GM12864 (cell line): ENCODE results near the gene GALNT14.

Experiments
- DNase-seq: peaks from one replicate; pipeline ENCODE4 v3.0.0-alpha.2; 2011; ENCODE audit warnings: low read depth
- H3K4me3 ChIP-seq: 2 replicates; pipeline ENCODE4 v1.5.1; 2011; ENCODE audit warnings: mild to moderate bottlenecking, low read depth, low read length, control low read depth
- TF ChIP-seq, protein P1 (sequence below): IDR thresholded peaks from 2 replicates; pipeline ENCODE4 v1.5.1; 2011; ENCODE audit warnings: low read depth, mild to moderate bottlenecking, moderate library complexity, low read length, control low read depth, inconsistent platforms; ENCODE audit errors: missing control alignments

Gene GALNT14

GRCh38 chr2:30958193-30958917 is 179.9 kb downstream of the GALNT14 start:
- TF ChIP-seq, protein P1, sequence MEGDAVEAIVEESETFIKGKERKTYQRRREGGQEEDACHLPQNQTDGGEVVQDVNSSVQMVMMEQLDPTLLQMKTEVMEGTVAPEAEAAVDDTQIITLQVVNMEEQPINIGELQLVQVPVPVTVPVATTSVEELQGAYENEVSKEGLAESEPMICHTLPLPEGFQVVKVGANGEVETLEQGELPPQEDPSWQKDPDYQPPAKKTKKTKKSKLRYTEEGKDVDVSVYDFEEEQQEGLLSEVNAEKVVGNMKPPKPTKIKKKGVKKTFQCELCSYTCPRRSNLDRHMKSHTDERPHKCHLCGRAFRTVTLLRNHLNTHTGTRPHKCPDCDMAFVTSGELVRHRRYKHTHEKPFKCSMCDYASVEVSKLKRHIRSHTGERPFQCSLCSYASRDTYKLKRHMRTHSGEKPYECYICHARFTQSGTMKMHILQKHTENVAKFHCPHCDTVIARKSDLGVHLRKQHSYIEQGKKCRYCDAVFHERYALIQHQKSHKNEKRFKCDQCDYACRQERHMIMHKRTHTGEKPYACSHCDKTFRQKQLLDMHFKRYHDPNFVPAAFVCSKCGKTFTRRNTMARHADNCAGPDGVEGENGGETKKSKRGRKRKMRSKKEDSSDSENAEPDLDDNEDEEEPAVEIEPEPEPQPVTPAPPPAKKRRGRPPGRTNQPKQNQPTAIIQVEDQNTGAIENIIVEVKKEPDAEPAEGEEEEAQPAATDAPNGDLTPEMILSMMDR = no peak
- DNase-seq = no peak
- H3K4me3 ChIP-seq = no peak overlapping the region

DNA sequence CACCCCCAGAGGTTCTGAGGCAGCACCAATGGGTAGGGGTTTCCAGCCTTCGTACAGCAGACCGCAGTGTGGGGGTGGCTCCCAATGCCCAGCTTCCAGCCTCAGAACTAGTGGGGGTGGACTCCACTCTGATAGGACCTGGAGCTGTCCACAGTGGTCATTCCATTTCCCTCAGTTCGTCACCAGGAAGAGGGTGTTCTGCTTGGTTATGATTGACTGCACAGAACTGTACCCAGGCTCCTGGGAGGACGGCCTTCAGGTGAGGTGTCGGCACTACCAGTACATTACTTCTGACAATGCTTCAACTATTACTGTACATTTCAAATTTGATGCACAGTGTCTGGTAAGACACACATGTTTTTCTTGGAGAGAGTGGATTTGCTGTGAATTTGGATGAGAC is 180.6 kb downstream of the GALNT14 start:
- TF ChIP-seq, protein P1 = no peak
- H3K4me3 ChIP-seq = no peak overlapping the region
- DNase-seq = no peak

- DNase-seq = no peak
- H3K4me3 ChIP-seq = no peak overlapping the region
- TF ChIP-seq, protein P1 = no peak
Measured at GRCh38 chr2:30956995-30957394, 181.2 kb downstream of the GALNT14 start.

DNA sequence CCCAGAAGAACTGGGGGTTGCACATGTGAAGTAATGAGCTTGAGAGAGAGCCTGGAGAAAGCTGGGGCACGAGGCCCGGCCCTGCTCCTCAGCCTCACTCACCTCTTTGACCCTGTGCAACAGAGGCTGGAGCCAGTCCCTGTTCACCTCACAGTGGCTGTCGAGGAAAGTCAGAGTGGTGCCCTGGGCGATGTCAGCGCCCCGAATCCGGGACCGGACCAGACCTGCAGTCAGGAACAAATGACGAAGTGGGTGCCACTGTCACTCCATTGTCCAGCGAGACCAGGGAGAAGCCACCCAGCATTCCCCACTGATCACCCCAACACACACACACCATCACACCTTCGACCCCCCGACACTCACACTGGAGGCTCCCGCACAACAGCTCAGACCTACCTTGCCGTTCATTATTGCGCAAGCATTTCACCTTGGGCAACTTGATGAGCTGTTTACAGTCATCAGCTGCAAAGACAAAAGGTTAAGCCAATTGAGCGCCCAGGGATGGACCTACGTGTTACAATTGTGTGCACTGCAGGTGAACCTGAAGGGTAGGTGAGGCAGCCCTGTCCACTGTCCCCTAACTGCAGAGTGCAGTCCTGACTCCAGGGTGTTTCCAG is 182.6 kb downstream of the GALNT14 start:
- no peak for DNase-seq
- TF ChIP-seq, protein P1 = no peak
- no peak overlapping the region for H3K4me3 ChIP-seq

DNA sequence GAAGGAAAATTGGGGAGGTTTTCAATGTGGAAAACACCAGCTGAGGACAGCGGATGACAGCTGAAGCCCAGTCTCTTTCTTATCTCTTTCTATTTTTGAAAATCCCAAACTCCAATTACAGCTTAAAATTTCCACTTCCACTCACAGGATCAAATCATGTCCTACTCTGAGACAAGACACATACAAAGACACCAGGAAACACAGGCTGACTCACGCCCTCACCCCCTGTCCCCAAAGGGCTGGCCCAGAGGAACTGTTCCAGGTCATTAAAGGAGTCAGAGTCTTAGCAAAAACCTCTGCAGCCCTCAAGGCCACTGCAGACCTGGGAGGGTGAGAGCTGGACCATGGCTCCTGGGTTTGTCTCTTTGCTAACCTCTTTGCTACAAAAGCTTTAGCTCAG is 187.9 kb downstream of the GALNT14 start:
- no peak overlapping the region for H3K4me3 ChIP-seq
- TF ChIP-seq, protein P1 = no peak
- no peak for DNase-seq

DNA sequence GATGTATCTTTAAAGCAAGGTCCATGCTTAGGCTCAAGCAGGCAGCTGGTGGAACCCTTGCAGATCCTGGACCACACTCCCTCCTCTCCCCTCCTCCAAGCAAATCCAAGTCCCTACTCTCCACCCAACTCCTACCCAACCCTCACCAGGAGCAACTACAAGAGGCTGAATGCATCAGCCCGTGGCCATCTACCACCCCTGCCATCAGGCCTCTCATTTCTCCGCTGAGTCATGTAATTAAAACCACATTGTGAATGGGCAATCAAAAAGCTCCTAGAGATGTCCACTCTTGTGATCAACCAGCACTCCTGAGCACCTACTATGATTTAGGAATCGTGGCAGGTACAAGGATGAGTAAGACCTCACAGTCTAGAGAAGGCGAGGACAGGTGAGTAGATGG is 188.8 kb downstream of the GALNT14 start:
- H3K4me3 ChIP-seq = no peak overlapping the region
- TF ChIP-seq, protein P1 = no peak
- no peak for DNase-seq

GRCh38 chr2:30948857-30949256 is 189.4 kb downstream of the GALNT14 start:
- DNase-seq = no peak
- TF ChIP-seq, protein P1 = no peak
- H3K4me3 ChIP-seq = no peak overlapping the region
